Ovary (tissue), 3 donors: ENCODE results near the gene MBP.

Source experiments
- CTCF ChIP-seq, 3 donors: fragments of 450-650 bp in 2 of 3; fragments of 200-600 bp in 1 of 3; IDR thresholded peaks; one replicate each; pipeline versions ENCODE4 v1.5.1 to v1.8.0; 2016 to 2022; ENCODE audit warnings: antibody characterized with exemption in 3 of 3, mild to moderate bottlenecking in 1 of 3
- POLR2A ChIP-seq: fragments of 450-650 bp; IDR thresholded peaks from one replicate; pipeline ENCODE4 v1.6.1; 2017; ENCODE audit warnings: antibody characterized with exemption, mild to moderate bottlenecking, moderate library complexity
- donor health status: DM: no; HTN: no; CAD: no.

GRCh38 chr18:76988827-76989646 is 143.5 kb downstream of the MBP start:
- no peak for TF ChIP-seq CTCF (IDR thresholded peaks at IDR 0.05)
- TF ChIP-seq POLR2A: no peak
